Activated naive CD4-positive, alpha-beta T cell treated with anti-CD3 and anti-CD28 coated beads for 36 hours (primary cell): ENCODE results near the gene ITGBL1. TPM values are rescaled to one million over a fixed set of nuclear protein-coding genes. Genes with fewer than 3 reads are reported as not detected.
A peak's percentile ranks its signal among the peaks of the same experiment; 100 is the strongest.

ENCODE experiments used
- CTCF ChIA-PET: fragments of 350-600 bp; sonication (Branson Sonifier 250); formaldehyde crosslinking; loops from one replicate; lab custom pipeline; 2021; ENCODE audit warnings: antibody characterized with exemption; lab: Charles Lee
- DNase-seq: peaks from one replicate; pipeline ENCODE4 v3.0.0-alpha.2; 2020
- H3K27ac Mint-ChIP-seq: one replicate; pipeline ENCODE4 v1.8.0; 2021; ENCODE audit warnings: mild to moderate bottlenecking, mixed read lengths
- H3K27me3 Mint-ChIP-seq: one replicate; pipeline ENCODE4 v1.8.0; 2021; ENCODE audit warnings: low read depth, mixed read lengths
- H3K36me3 Mint-ChIP-seq: one replicate; pipeline ENCODE4 v1.8.0; 2021; ENCODE audit warnings: low read depth, mixed read lengths
- H3K4me1 Mint-ChIP-seq: one replicate; pipeline ENCODE4 v1.8.0; 2021; ENCODE audit warnings: low read depth, mixed read lengths
- H3K4me3 Mint-ChIP-seq: one replicate; pipeline ENCODE4 v1.8.0; 2021; ENCODE audit warnings: mild to moderate bottlenecking, moderate library complexity, mixed read lengths
- H3K9me3 Mint-ChIP-seq: one replicate; pipeline ENCODE4 v1.8.0; 2021; ENCODE audit warnings: mixed read lengths
- intact Hi-C: fragments of 100-400 bp; cut with micrococcal nuclease; formaldehyde crosslinking; loops from one replicate; pipeline ENCODE4 v1.15.1; 2023
- total RNA-seq, 2 experiments: library from RNA; stranded (reverse); gene quantifications; one replicate each; pipeline ENCODE4 v1.2.3, GENCODE V29; 2021

ITGBL1 gene
- total RNA-seq, 2 experiments from 2014 or later: not detected

DNA sequence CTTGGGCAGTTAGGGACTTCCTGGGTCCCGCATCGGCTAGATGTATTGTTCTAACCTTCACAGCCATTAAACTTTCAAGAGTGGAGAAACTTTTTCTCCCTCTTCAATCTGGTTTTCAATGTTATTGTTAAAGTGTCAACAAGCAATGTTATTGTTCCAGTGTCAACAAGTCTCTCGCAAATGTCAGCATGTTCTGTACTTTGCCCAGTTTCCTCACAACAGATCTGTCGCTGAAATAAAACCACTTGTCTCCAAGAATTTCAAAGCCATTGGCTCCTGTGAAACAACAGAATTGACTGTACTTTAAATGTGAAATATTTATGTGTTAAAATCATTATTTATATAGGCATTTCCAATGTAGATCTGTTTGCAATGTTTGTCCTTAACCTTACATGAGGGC, 138.0 kb downstream of the ITGBL1 start:
- Mint-ChIP-seq H3K36me3 (no peaks in the 10 kb centered on the region), H3K27me3 (peaks cover 6% of the 10 kb centered on the region), H3K9me3 (no peaks in the 10 kb centered on the region), H3K4me1 (no peaks in the 10 kb centered on the region), H3K4me3 (no peak overlapping the region), H3K27ac (no peak overlapping the region)
- no peak for DNase-seq
- CTCF ChIA-PET: no interaction called here
- intact Hi-C loops: no loop called here

DNA sequence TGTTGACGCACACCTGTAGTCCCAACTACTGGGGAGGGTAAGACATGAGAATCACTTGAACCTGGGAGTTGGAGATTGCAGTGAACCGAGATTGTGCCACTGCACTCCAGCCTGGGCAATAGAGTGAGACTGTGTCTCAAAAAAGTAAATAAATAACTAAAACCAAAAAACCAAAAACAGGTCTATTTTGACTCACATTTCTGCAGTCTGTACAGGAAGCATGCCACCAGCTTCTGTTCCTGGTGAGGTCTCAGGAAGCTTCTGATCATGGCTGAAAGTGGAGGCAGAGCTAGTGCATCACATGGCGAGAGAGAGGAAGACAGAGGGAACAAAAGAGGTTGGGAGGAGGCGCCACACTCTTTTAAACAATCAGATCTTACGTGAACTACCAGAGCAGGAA, 142.5 kb downstream of the ITGBL1 start:
- no peak for DNase-seq
- Mint-ChIP-seq H3K27ac (no peak overlapping the region), H3K36me3 (no peaks in the 10 kb centered on the region), H3K27me3 (no peaks in the 10 kb centered on the region), H3K9me3 (no peaks in the 10 kb centered on the region), H3K4me1 (no peaks in the 10 kb centered on the region), H3K4me3 (no peak overlapping the region)
- intact Hi-C loops: no loop called here
- CTCF ChIA-PET: no interaction called here

DNA sequence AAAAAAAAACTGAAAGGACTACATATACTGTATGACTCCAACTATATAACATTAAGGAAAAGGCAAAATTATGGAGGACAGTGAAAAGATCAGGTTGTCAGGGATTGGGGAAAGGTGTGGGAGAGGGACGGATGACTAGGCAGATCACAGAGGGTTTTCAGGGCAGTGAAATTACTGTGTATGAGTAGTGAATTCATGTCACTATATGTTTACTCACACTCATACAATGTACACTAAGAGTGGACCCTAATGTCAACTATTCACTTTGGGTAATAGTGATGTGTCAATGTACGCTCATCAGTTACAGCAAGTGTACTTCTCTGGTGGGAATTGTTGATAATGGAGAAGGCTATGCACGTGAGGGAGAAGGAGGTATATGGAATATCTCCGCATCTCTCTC, 144.3 kb downstream of the ITGBL1 start:
- no peak for DNase-seq
- Mint-ChIP-seq H3K4me1 (no peaks in the 10 kb centered on the region), H3K27ac (no peak overlapping the region), H3K4me3 (no peak overlapping the region), H3K9me3 (no peaks in the 10 kb centered on the region), H3K36me3 (no peaks in the 10 kb centered on the region), H3K27me3 (peaks cover 2% of the 10 kb centered on the region)
- intact Hi-C loops: no loop called here
- CTCF ChIA-PET: no interaction called here

DNA sequence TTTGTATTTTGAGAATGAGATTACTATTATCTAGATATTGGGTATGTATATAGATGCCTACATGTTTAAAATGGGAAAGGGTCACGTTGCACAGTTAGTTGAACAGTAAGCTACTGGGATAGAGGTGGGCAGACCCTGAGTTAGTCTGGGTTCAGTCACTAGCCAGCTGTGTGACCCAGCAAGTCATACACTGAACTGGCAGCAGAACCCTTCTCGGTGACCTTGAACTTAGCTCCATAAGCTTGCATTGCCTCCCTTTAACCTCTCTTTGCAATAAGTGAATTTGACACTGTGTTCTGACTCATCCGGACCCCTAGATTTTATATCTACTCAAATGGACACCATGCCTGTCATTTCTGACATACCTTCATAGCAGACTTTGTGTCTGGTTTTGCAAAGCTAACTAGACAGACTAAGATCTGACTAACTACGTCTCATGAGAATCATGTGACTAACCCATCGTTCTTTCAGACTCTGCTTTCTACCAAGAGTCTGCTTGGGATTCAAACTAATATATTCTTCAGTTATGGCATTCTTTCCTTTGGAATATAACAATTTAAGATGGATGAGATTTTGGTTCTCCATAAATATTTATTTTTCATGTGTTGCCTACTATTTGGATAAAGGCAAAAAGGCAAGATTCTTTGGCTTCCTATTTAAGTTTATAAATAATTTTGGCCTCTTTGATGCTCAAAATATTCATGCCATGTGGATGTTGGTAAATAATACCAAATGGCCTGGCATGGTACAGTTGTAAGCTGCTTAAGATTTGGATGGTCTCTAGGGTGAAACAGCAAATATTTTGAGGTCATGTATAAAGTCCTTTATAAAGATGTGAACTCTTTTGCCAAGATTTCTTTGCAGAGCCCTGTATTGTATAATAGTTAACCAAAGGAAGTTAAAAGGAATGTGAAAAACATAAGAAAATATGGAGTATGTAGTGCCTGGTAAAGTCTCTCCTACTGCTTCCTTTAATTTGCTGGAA, 159.3 kb downstream of the ITGBL1 start:
- Mint-ChIP-seq H3K9me3 (no peaks in the 10 kb centered on the region), H3K36me3 (no peaks in the 10 kb centered on the region), H3K4me3 (no peak overlapping the region), H3K27ac (no peak overlapping the region), H3K27me3 (peaks cover 5% of the 10 kb centered on the region), H3K4me1 (no peaks in the 10 kb centered on the region)
- no peak for DNase-seq
- CTCF ChIA-PET: no interaction called here
- intact Hi-C loops: no loop called here

DNA sequence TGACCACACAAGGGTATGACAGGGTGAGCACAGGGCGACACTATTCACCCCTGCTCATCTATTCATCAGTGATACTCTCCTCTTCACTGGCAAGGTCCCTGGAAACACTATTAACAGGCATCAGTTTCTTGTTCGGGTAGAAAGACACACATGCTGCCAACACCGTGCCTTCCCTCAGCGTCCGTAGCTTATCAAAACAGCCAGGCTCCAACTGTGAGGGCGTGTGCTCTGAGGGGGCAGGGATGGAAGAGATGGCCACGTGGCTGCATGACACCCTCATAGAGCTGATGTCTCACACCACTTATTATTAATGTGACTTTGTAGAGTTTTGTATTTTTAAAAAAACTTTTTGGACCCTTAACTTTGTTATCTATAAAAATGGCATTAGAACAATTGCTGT, 160.3 kb downstream of the ITGBL1 start:
- Mint-ChIP-seq H3K9me3 (no peaks in the 10 kb centered on the region), H3K4me1 (no peaks in the 10 kb centered on the region), H3K36me3 (no peaks in the 10 kb centered on the region), H3K27me3 (peaks cover 5% of the 10 kb centered on the region), H3K27ac (no peak overlapping the region), H3K4me3 (no peak overlapping the region)
- DNase-seq: no peak
- CTCF ChIA-PET: no interaction called here
- intact Hi-C loops: no loop called here

DNA sequence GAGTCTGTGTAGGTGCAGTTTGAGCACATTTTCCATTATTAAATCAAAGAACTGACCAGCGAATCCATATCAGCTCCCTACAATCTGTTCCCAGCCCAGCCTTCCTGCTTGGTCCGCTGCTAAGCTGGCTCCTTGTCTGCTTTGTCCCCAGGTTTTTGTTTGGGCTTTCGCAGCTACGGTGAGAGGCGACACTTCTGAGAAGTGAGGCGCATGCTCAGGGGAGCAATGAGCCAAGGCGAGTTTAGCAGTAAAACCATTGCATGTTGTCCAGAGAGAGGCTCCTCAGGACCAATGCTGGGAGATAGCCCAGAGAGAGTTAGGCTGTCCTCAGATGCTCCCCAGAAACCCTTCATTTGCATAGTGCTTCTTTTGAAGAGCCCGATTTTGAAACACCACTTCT, 162.0 kb downstream of the ITGBL1 start:
- H3K27me3 Mint-ChIP-seq: peaks cover 5% of the 10 kb centered on the region
- H3K4me3 Mint-ChIP-seq: no peak overlapping the region

DNA sequence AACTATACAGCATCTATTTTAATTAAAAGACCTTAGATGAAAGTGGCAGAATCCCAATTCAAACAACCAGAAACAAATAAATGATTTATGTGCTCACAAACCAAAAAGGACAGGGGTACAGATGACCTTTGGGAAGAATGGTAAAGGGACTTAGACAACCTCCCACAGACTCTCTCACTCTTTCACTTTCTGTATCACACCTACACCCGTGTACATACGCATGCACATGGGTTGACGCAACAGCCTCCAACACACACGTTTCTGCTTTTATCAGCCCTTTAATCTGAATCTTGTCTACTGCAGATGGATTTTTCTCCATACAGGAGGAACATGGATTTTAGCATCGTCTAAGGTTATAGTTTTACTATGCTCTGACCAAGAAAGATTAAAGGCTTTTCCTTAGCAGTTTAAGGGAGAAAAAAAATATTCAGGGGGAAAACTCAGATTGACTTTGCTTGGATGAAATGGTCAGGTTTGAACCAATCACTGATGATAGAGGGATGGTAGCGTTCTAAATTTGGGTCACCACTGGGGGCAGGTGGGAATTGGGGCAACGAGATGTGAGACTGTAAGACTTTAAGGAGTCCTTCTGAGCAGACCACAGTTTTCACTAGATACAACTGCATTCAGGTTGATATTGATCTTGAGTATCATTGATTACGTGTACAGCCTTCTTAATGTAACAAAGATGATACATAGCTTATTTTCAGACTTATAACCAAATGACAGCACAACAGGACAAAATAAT, 166.1 kb downstream of the ITGBL1 start:
- CTCF ChIA-PET: interaction anchor here (0.5 kb wide), 1 partner anchor 96 kb away, joined by 4 read pairs; no protein-coding TSS in a partner anchor
- peaks cover 4% of the 10 kb centered on the region for H3K4me1 Mint-ChIP-seq
- H3K36me3 Mint-ChIP-seq: no peaks in the 10 kb centered on the region
- intact Hi-C loops: no loop called here
- no peaks in the 10 kb centered on the region for H3K9me3 Mint-ChIP-seq
- H3K27me3 Mint-ChIP-seq: peaks cover 5% of the 10 kb centered on the region
- H3K27ac Mint-ChIP-seq: no peak overlapping the region
- H3K4me3 Mint-ChIP-seq: no peak overlapping the region
- DNase-seq: peak; percentile 7

More for the DNA sequence above, 162.0 kb downstream of the ITGBL1 start:
- no peaks in the 10 kb centered on the region for H3K36me3 Mint-ChIP-seq
- DNase-seq: no peak
- no peaks in the 10 kb centered on the region for H3K4me1 Mint-ChIP-seq
- CTCF ChIA-PET: no interaction called here
- intact Hi-C loops: no loop called here
- H3K27ac Mint-ChIP-seq: no peak overlapping the region
- H3K9me3 Mint-ChIP-seq: no peaks in the 10 kb centered on the region

DNA sequence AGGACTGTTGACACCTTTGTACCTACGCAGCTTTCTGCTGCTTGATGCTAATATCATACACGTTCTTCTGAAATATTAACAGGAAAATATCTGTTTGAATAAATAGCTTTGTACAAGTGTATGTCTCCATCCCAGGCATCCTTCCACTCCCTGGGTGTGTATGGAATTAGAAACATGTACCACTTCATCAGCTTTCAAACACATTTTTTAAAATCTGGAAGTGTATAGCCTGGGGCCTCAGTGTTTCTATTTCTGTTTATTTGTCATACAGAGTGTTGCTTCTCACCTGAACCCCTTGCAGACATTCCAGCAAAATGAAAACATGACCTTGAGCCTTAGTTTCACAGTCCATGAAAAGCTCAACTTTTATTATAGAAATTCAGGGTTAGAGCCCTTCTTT, 168.6 kb downstream of the ITGBL1 start:
- Mint-ChIP-seq H3K4me1 (peaks cover 28% of the 10 kb centered on the region), H3K4me3 (no peak overlapping the region), H3K36me3 (no peaks in the 10 kb centered on the region), H3K9me3 (no peaks in the 10 kb centered on the region), H3K27ac (no peak overlapping the region), H3K27me3 (no peaks in the 10 kb centered on the region)
- CTCF ChIA-PET: interaction anchor here (1.0 to 1.1 kb wide), 2 partner anchors 10 to 107 kb away, joined by 3 read pairs; no protein-coding TSS in a partner anchor
- intact Hi-C loops: loop anchor here (10.0 kb wide), 3 partner anchors 1154 to 1616 kb away; partner anchors contain the start of gene TEX30
- no peak for DNase-seq

DNA sequence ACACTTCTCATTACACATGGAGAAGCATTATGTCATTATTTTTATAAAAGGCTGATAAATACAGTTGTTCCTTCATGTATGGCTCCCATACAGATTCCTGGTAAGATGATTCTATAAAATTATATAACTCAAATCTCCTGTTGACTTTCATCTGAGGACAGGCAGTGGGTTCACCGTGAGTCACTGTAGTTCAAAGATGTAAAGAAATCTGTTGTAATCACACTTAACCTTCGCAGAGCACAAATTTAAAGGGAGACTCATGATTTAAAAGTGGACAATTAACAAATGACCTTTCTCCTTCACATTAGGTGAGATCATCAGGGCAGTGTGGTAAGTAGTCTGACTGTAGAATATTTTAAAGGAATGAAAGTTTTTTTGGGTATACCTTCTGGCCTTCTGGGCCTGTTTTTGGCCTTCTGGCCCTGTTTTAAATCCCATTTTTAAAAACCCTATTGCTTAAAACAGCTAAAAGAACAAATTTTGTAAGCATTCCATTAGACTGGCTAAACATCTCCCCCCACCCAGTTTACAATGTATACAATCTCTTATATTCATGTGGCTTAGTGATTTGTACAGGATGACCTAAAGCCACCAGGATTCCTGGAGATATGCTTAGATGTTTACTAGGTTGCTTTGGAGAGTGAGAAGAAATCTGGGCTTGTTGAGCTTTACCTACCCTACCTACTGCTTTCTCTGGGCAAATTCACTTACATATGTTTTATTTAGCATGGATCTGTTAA, 171.2 kb downstream of the ITGBL1 start:
- CTCF ChIA-PET: no interaction called here
- H3K9me3 Mint-ChIP-seq: no peaks in the 10 kb centered on the region
- H3K36me3 Mint-ChIP-seq: no peaks in the 10 kb centered on the region
- peaks cover 43% of the 10 kb centered on the region for H3K4me1 Mint-ChIP-seq
- H3K27me3 Mint-ChIP-seq: no peaks in the 10 kb centered on the region
- DNase-seq: no peak
- H3K4me3 Mint-ChIP-seq: no peak overlapping the region
- H3K27ac Mint-ChIP-seq: no peak overlapping the region
- intact Hi-C loops: loop anchor here (10.0 kb wide), 3 partner anchors 1151 to 1619 kb away; partner anchors contain the start of gene TEX30

DNA sequence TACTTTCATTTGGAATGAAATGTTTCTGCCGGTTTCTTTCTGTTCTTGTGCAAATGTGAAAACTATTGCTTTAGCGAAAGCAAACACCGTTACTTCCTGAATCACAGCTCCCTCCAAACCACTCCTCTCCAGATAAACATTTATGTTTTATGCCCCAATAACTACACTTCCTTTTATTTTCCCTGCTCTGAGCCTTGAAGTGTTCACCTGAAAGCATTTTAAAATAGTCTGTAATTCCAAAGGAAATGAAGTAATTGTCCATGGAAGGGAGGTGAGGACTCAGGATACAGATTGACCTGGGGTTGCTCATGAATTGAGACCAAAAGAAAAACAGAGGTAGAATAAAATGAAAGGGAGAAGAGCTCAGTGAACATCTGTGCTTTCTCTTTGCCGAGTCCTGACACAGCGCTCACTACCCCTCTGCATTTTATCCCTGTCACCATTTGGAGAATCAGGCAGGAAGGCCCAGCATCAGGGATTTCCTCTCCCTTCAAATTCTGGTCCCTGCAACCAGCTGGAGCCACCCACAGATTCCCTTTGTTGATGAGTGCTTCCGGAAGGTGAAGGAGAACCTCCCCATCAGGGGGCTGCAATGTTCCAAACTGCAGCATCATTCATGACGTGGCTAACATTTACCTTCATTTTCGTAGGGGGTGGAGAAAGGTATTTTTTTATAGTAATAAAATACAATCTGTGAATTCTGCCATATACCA, 171.9 kb downstream of the ITGBL1 start:
- H3K4me3 Mint-ChIP-seq: no peak overlapping the region
- H3K9me3 Mint-ChIP-seq: no peaks in the 10 kb centered on the region
- no peak overlapping the region for H3K27ac Mint-ChIP-seq
- H3K4me1 Mint-ChIP-seq: peaks cover 43% of the 10 kb centered on the region
- intact Hi-C loops: loop anchor here (10.0 kb wide), 3 partner anchors 1150 to 1620 kb away; partner anchors contain the start of gene TEX30
- no peak for DNase-seq
- H3K36me3 Mint-ChIP-seq: no peaks in the 10 kb centered on the region
- CTCF ChIA-PET: no interaction called here
- peaks cover 2% of the 10 kb centered on the region for H3K27me3 Mint-ChIP-seq

DNA sequence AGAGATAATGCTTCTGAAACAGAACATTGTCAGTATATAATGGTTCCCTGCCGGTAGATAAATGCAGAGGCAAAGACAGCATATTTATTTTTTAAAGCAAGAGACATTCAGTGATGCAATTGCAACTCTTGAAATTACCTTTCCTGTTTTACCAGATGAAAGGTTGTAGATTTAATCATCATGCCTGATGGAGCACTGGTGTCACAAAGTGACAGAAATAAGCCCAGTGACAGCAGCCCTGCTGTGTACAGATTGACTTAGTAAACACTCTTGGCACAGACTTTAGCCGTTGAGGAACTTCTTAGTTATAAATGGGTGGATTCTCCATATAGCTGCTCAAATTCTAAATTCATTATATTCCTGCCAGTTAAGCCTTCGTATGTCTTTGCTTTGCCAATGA, 172.5 kb downstream of the ITGBL1 start:
- Mint-ChIP-seq H3K36me3 (no peaks in the 10 kb centered on the region), H3K9me3 (no peaks in the 10 kb centered on the region), H3K4me1 (peaks cover 43% of the 10 kb centered on the region), H3K27me3 (peaks cover 2% of the 10 kb centered on the region), H3K27ac (no peak overlapping the region), H3K4me3 (no peak overlapping the region)
- peak; percentile 39 for DNase-seq
- intact Hi-C loops: loop anchor here (5.0 to 10.0 kb wide), 10 partner anchors 82 to 1968 kb away; partner anchors contain the start of genes BIVM, ERCC5, POGLUT2 and TEX30
- CTCF ChIA-PET: no interaction called here
